ENCODE measurements around the gene MARCHF10.

GRCh38 chr17:62787366-62787765 is 20.7 kb downstream of the MARCHF10 start:
- TF ChIP-seq E2F6 (IDR thresholded peaks at IDR 0.05; ENCODE audit: borderline replicate concordance in 1 of 2, extremely low read depth in 1 of 2, insufficient read depth in 1 of 2, insufficient read length in 1 of 2, low read depth in 1 of 2, low read length in 1 of 2, poor library complexity in 1 of 2, severe bottlenecking in 1 of 2) (no peak), STAT5A (IDR thresholded peaks at IDR 0.05; ENCODE audit: borderline replicate concordance, low read length) (no peak), SRF (CRISPR knock-in tag; IDR thresholded peaks at IDR 0.05) (no peak), RERE (CRISPR knock-in tag; IDR thresholded peaks at IDR 0.05; ENCODE audit: borderline replicate concordance) (no peak), CTCF (IDR thresholded peaks at IDR 0.05 in 2 of 3, conservative IDR thresholded peaks at IDR 0.05 in 1 of 3; ENCODE audit: insufficient read depth in 2 of 3, low read depth in 1 of 3, low read length in 3 of 3) (no peak), KLF1 (tag; IDR thresholded peaks at IDR 0.05) (no peak), SIN3A (IDR thresholded peaks at IDR 0.05; ENCODE audit: borderline replicate concordance in 2 of 2, control insufficient read depth in 1 of 2, low read depth in 2 of 2, low read length in 2 of 2) (no peak), MXI1 (IDR thresholded peaks at IDR 0.05; ENCODE audit: low read depth, low read length) (no peak), RFX5 (IDR thresholded peaks at IDR 0.05; ENCODE audit: low read depth, low read length) (no peak), POLR3A (IDR thresholded peaks at IDR 0.05; ENCODE audit: borderline replicate concordance, extremely low read depth, insufficient read depth, insufficient read length) (no peak)

Data from K562 (cell line).